GM12878 (cell line): ENCODE measurements around the gene KCNB1.

ENCODE experiments used
- BCL11A ChIP-seq: IDR thresholded peaks from 2 replicates; pipeline ENCODE4 v1.6.1; 2011; ENCODE audit warnings: low read depth, low read length
- CHD2 ChIP-seq: IDR thresholded peaks from 2 replicates; pipeline ENCODE4 v1.6.1; 2011; ENCODE audit warnings: low read depth, low read length, improper control_type of control experiment, borderline replicate concordance
- CTCF ChIP-seq, 3 experiments: IDR thresholded peaks in 2 of 3; conservative IDR thresholded peaks in 1 of 3; 2 replicates each; pipeline ENCODE4 v1.5.1; 2011; ENCODE audit warnings: low read depth in 3 of 3, low read length in 3 of 3, mild to moderate bottlenecking in 3 of 3, control low read depth in 2 of 3, moderate library complexity in 2 of 3, inconsistent platforms in 1 of 3, mixed read lengths in 1 of 3; ENCODE audit not compliant: control insufficient read depth in 2 of 3, insufficient read depth in 1 of 3; ENCODE audit errors: extremely low read depth in 1 of 3
- DPF2 ChIP-seq: fragments of 450-650 bp; IDR thresholded peaks from 2 replicates; pipeline ENCODE4 v1.6.1; 2017; ENCODE audit warnings: mild to moderate bottlenecking
- EZH2 ChIP-seq: IDR thresholded peaks from 2 replicates; pipeline ENCODE4 v1.6.1; 2012; ENCODE audit warnings: low read depth, mild to moderate bottlenecking, control low read depth, inconsistent platforms, low read length, borderline replicate concordance; ENCODE audit not compliant: control insufficient read depth
- POLR2A ChIP-seq: IDR thresholded peaks from 2 replicates; pipeline ENCODE4 v1.6.1; 2011; ENCODE audit warnings: low read depth, mild to moderate bottlenecking, low read length
- POLR2AphosphoS5 ChIP-seq: IDR thresholded peaks from 2 replicates; pipeline ENCODE4 v1.6.1; 2011; ENCODE audit warnings: mild to moderate bottlenecking, low read length, inconsistent platforms
- RAD21 ChIP-seq: IDR thresholded peaks from 2 replicates; pipeline ENCODE4 v1.6.1; 2011; ENCODE audit warnings: mild to moderate bottlenecking, low read depth, low read length, moderate library complexity; ENCODE audit not compliant: insufficient read depth
- RCOR1 ChIP-seq: conservative IDR thresholded peaks from 2 replicates; pipeline ENCODE4 v1.6.1; 2012; ENCODE audit warnings: low read depth, low read length, improper control_type of control experiment
- SMAD1 ChIP-seq: fragments of 450-650 bp; IDR thresholded peaks from 2 replicates; pipeline ENCODE4 v1.6.1; 2018; ENCODE audit warnings: mild to moderate bottlenecking, low read depth; ENCODE audit not compliant: partially characterized antibody
- TAF1 ChIP-seq: IDR thresholded peaks from 2 replicates; pipeline ENCODE4 v1.6.1; 2011; ENCODE audit warnings: mild to moderate bottlenecking, low read depth, low read length, borderline replicate concordance
- ZBTB11 ChIP-seq: fragments of 450-650 bp; formaldehyde crosslinking; IDR thresholded peaks from 2 replicates; pipeline ENCODE4 v1.5.0; 2022; ENCODE audit warnings: mild to moderate bottlenecking, missing genetic modification characterization
- ZNF24 ChIP-seq: fragments of 450-650 bp; IDR thresholded peaks from 2 replicates; pipeline ENCODE4 v1.6.1; 2017; ENCODE audit warnings: antibody characterized with exemption, mild to moderate bottlenecking
- TF ChIP-seq, protein P1 (sequence below): IDR thresholded peaks from 2 replicates; pipeline ENCODE4 v1.6.1; 2011; ENCODE audit warnings: mild to moderate bottlenecking, low read depth, low read length, moderate library complexity; ENCODE audit not compliant: insufficient replicate concordance

GRCh38 chr20:49483018-49483695 lies 689 bp upstream of the KCNB1 start:
- TF ChIP-seq TAF1 (no peak), CHD2 (no peak), POLR2AphosphoS5 (no peak), EZH2 (no peak), SMAD1 (no peak), RAD21 (no peak), DPF2 (no peak), CTCF (IDR thresholded peaks at IDR 0.05 in 2 of 3, conservative IDR thresholded peaks at IDR 0.05 in 1 of 3; ENCODE audit: control insufficient read depth in 2 of 3, extremely low read depth in 1 of 3, insufficient read depth in 1 of 3, low read depth in 3 of 3, low read length in 3 of 3) (no peak), BCL11A (no peak), RCOR1 (no peak), ZBTB11 (CRISPR knock-in tag) (no peak), POLR2A (no peak), ZNF24 (no peak)
- TF ChIP-seq, protein P1, sequence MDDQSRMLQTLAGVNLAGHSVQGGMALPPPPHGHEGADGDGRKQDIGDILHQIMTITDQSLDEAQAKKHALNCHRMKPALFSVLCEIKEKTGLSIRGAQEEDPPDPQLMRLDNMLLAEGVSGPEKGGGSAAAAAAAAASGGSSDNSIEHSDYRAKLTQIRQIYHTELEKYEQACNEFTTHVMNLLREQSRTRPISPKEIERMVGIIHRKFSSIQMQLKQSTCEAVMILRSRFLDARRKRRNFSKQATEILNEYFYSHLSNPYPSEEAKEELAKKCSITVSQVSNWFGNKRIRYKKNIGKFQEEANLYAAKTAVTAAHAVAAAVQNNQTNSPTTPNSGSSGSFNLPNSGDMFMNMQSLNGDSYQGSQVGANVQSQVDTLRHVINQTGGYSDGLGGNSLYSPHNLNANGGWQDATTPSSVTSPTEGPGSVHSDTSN = no peak
